NT2/D1 (cell line): Measurements from ENCODE around the gene TOR1AIP2.

ENCODE experiments used
- SUZ12 ChIP-seq: IDR thresholded peaks from 2 replicates; pipeline ENCODE4 v1.6.1; 2011; ENCODE audit not compliant: insufficient read length, insufficient read depth; ENCODE audit errors: extremely low read depth
- ZNF274 ChIP-seq: IDR thresholded peaks from 2 replicates; pipeline ENCODE4 v1.6.1; 2011; ENCODE audit warnings: mild to moderate bottlenecking, low read depth, low read length

GRCh38 chr1:179883745-179884138 lies 6.1 kb upstream of the TOR1AIP2 start:
- TF ChIP-seq SUZ12 (no peak), ZNF274 (no peak)
